Osteoblast (primary cell): ENCODE results near the gene CNOT4. TPM values are rescaled to one million over a fixed set of nuclear protein-coding genes. Genes with fewer than 3 reads are reported as not detected.

Experiments
- DNase-seq: peaks from one replicate; pipeline ENCODE4 v3.0.0; 2011; ENCODE audit warnings: low spot score, mixed read lengths; ENCODE audit not compliant: insufficient read length; ENCODE audit errors: missing footprints
- H2AFZ ChIP-seq: 2 replicates; pipeline ENCODE4 v1.6.0; 2011; ENCODE audit warnings: mild to moderate bottlenecking, low read length
- H3K27ac ChIP-seq: 2 replicates; pipeline ENCODE4 v1.5.1; 2011; ENCODE audit warnings: mild to moderate bottlenecking, low read depth, low read length, moderate library complexity
- H3K27me3 ChIP-seq: 2 replicates; pipeline ENCODE4 v1.6.0; 2012; ENCODE audit warnings: mild to moderate bottlenecking, control low read depth, inconsistent platforms, low read length, moderate library complexity; ENCODE audit not compliant: insufficient read depth
- H3K36me3 ChIP-seq: 2 replicates; pipeline ENCODE4 v1.5.1; 2011; ENCODE audit warnings: mild to moderate bottlenecking, low read length, control low read depth, moderate library complexity; ENCODE audit not compliant: insufficient read depth
- H3K4me1 ChIP-seq: 2 replicates; pipeline ENCODE4 v1.5.1; 2011; ENCODE audit warnings: mild to moderate bottlenecking, low read length, control low read depth, moderate library complexity; ENCODE audit not compliant: insufficient read depth
- H3K4me2 ChIP-seq: 2 replicates; pipeline ENCODE4 v1.6.0; 2011; ENCODE audit warnings: mild to moderate bottlenecking, low read length; ENCODE audit not compliant: insufficient read depth
- H3K4me3 ChIP-seq: fragments of 200-600 bp; sonication (generic); 3 replicates; pipeline ENCODE4 v1.5.1; 2012; ENCODE audit warnings: mild to moderate bottlenecking, low read length, inconsistent platforms; ENCODE audit not compliant: insufficient read depth
- H3K79me2 ChIP-seq: 2 replicates; pipeline ENCODE4 v1.6.0; 2012; ENCODE audit warnings: mild to moderate bottlenecking, low read length, control low read depth, inconsistent platforms; ENCODE audit not compliant: insufficient read depth
- H3K9me3 ChIP-seq: 2 replicates; pipeline ENCODE4 v1.5.1; 2011; ENCODE audit warnings: low read depth, low read length, control low read depth
- H4K20me1 ChIP-seq: 2 replicates; pipeline ENCODE4 v1.6.0; 2012; ENCODE audit warnings: mild to moderate bottlenecking, low read length, control low read depth; ENCODE audit not compliant: insufficient read depth
- total RNA-seq: library from RNA; depleted of rRNA; stranded (reverse); fragments of >200 nt; gene quantifications from 2 replicates; pipeline ENCODE4 v1.2.3, GENCODE V29; 2012
- TF ChIP-seq, protein P1 (sequence below): IDR thresholded peaks from 2 replicates; pipeline ENCODE4 v1.5.1; 2011; ENCODE audit warnings: mild to moderate bottlenecking, low read depth, low read length, moderate library complexity; ENCODE audit errors: extremely low read depth

The CNOT4 gene
- total RNA-seq, 1 donor = 13.4 TPM

DNA sequence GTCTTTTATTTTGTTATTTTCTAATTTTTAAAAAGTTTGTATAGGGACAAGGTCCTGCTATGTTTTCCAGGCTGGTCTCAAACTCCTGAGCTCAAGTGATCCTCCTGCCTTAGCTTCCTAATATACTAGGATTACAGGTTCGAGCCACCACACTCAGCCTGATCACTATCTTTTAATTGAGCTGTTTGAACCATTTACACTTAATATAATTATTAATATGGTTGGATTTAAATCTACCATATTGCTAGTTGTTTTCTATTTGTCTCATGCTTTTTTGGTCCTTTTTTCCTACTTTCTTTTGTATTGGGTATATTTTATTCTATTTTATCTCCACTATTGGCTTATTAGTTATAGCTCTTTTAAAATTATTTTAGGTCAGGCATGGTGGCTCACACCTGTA lies 13.2 kb upstream of the CNOT4 start:
- Histone ChIP-seq H3K27me3 (no peaks in the 10 kb centered on the region), H3K9me3 (no peaks in the 10 kb centered on the region), H2AFZ (no peak overlapping the region), H3K4me1 (no peaks in the 10 kb centered on the region), H4K20me1 (no peaks in the 10 kb centered on the region), H3K4me2 (no peak overlapping the region), H3K4me3 (no peak overlapping the region), H3K36me3 (no peaks in the 10 kb centered on the region), H3K79me2 (no peaks in the 10 kb centered on the region), H3K27ac (no peak overlapping the region)
- TF ChIP-seq, protein P1, sequence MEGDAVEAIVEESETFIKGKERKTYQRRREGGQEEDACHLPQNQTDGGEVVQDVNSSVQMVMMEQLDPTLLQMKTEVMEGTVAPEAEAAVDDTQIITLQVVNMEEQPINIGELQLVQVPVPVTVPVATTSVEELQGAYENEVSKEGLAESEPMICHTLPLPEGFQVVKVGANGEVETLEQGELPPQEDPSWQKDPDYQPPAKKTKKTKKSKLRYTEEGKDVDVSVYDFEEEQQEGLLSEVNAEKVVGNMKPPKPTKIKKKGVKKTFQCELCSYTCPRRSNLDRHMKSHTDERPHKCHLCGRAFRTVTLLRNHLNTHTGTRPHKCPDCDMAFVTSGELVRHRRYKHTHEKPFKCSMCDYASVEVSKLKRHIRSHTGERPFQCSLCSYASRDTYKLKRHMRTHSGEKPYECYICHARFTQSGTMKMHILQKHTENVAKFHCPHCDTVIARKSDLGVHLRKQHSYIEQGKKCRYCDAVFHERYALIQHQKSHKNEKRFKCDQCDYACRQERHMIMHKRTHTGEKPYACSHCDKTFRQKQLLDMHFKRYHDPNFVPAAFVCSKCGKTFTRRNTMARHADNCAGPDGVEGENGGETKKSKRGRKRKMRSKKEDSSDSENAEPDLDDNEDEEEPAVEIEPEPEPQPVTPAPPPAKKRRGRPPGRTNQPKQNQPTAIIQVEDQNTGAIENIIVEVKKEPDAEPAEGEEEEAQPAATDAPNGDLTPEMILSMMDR = no peak
- no peak for DNase-seq

DNA sequence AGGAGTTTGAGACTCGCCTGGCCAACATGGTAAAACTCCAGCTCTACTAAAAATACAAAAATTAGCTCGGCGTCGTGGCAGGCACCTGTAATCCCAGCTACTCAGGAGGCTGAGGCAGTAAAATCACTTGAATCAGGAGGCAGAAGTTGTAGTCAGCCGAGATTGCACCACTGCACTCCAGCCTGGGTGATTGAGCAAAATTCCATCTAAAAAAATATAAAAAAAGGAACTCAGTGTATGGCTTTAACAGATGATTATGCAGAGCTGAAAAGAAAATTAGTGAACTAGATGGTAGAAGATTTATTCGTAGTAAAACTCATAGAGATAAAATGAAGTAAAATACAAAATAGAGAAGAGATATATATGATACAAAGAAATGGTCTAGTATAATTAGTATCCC lies 12.6 kb upstream of the CNOT4 start:
- DNase-seq = no peak
- Histone ChIP-seq H3K4me1 (no peaks in the 10 kb centered on the region), H3K27me3 (no peaks in the 10 kb centered on the region), H3K4me2 (no peak overlapping the region), H3K36me3 (no peaks in the 10 kb centered on the region), H3K9me3 (no peaks in the 10 kb centered on the region), H3K4me3 (no peak overlapping the region), H3K79me2 (no peaks in the 10 kb centered on the region), H4K20me1 (no peaks in the 10 kb centered on the region), H3K27ac (no peak overlapping the region), H2AFZ (no peak overlapping the region)
- TF ChIP-seq, protein P1 = no peak

DNA sequence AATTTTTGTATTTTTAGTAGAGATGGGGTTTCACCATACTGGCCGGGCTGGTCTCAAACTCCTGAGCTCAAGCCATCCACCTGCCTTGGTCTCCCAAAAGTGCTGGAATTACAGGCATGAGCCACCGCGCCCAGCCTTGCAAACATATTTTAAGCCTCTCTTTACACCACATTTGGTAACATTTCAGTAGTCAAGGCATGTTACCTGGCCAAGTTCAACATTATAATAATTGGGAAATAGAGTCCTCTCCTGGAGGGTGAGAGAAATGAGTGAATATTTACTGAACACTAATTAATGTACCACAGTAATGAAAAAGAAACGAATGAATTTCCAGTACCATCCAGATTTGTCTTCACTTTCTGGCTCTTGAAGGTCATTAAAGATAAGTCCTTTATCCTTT lies 10.0 kb upstream of the CNOT4 start:
- no peak overlapping the region for H2AFZ ChIP-seq
- TF ChIP-seq, protein P1 = no peak
- H3K27ac ChIP-seq = no peak overlapping the region
- H3K4me1 ChIP-seq = no peaks in the 10 kb centered on the region
- no peak overlapping the region for H3K4me2 ChIP-seq
- H3K79me2 ChIP-seq = no peaks in the 10 kb centered on the region
- H3K27me3 ChIP-seq = no peaks in the 10 kb centered on the region
- no peak for DNase-seq
- H3K36me3 ChIP-seq = no peaks in the 10 kb centered on the region
- no peaks in the 10 kb centered on the region for H4K20me1 ChIP-seq
- H3K9me3 ChIP-seq = no peaks in the 10 kb centered on the region
- H3K4me3 ChIP-seq = no peak overlapping the region

DNA sequence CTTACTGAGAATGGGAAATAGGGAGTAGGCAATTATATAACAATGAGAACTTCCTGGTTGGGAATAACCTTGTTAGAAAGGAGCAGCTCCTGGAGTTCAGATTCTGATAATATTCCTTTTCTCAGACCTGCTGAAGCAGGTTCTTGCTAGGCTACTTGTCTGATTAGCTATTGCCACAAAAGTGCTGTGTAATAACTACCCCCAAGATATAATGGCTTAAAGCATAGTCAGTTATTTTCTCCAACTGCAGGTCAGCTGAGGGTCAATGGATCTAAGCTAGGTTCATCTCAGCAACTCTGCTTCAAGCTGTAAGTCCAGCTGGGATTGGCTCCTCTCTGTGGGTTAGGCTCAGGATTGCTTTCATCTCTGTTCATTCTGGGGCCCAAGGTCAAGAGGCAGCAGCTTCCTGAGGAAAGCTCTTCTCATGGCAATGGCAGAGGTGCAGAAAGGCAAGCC lies 9.4 kb upstream of the CNOT4 start:
- TF ChIP-seq, protein P1 = no peak

More for the DNA sequence above, 9.4 kb upstream of the CNOT4 start:
- no peak overlapping the region for H2AFZ ChIP-seq
- no peak overlapping the region for H3K4me2 ChIP-seq
- no peaks in the 10 kb centered on the region for H4K20me1 ChIP-seq
- no peaks in the 10 kb centered on the region for H3K27me3 ChIP-seq
- H3K27ac ChIP-seq = no peak overlapping the region
- H3K4me3 ChIP-seq = no peak overlapping the region
- H3K9me3 ChIP-seq = no peaks in the 10 kb centered on the region
- DNase-seq = no peak
- H3K4me1 ChIP-seq = no peaks in the 10 kb centered on the region
- H3K36me3 ChIP-seq = no peaks in the 10 kb centered on the region
- no peaks in the 10 kb centered on the region for H3K79me2 ChIP-seq
